SU-DHL-6 (cell line): ENCODE results near the gene PKIB.

Experiments used
- H2AFZ ChIP-seq: fragments of 200-600 bp; sonication (generic); 2 replicates; pipeline ENCODE4 v1.6.1; 2014; ENCODE audit warnings: low read depth, mild to moderate bottlenecking, moderate library complexity, mixed read lengths, antibody characterized with exemption, low read length; ENCODE audit not compliant: severe bottlenecking
- H3F3A ChIP-seq: fragments of 200-600 bp; shearing (Covaris generic); 2 replicates; pipeline ENCODE4 v1.6.0; 2016; ENCODE audit warnings: antibody characterized with exemption, mild to moderate bottlenecking; ENCODE audit not compliant: insufficient read depth
- H3K27ac ChIP-seq: fragments of 200-600 bp; sonication (generic); 2 replicates; pipeline ENCODE4 v1.5.1; 2016; ENCODE audit warnings: low read depth, mild to moderate bottlenecking, low read length, moderate library complexity, mixed read lengths
- H3K27me3 ChIP-seq: fragments of 200-600 bp; sonication (generic), shearing (Covaris generic); 2 replicates; pipeline ENCODE4 v1.6.0; 2014; ENCODE audit warnings: mild to moderate bottlenecking, low read length
- H3K36me3 ChIP-seq: fragments of 200-600 bp; sonication (generic); 2 replicates; pipeline ENCODE4 v1.6.1; 2014; ENCODE audit warnings: mild to moderate bottlenecking, low read length, mixed read lengths
- H3K4me2 ChIP-seq: fragments of 300-600, 200-600 bp; shearing (Covaris generic), sonication (generic); 2 replicates; pipeline ENCODE4 v1.6.0; 2014; ENCODE audit warnings: low read length, low read depth, mild to moderate bottlenecking; ENCODE audit not compliant: poor library complexity, severe bottlenecking
- H3K4me3 ChIP-seq: fragments of 200-600 bp; sonication (generic); 2 replicates; pipeline ENCODE4 v1.5.1; 2014; ENCODE audit warnings: antibody characterized with exemption, low read length, mild to moderate bottlenecking, mixed read lengths; ENCODE audit not compliant: insufficient read depth, poor library complexity, severe bottlenecking
- H3K79me2 ChIP-seq: fragments of 200-600 bp; sonication (generic); 2 replicates; pipeline ENCODE4 v1.6.1; 2014; ENCODE audit warnings: mild to moderate bottlenecking, low read length, moderate library complexity; ENCODE audit not compliant: insufficient read depth
- H3K9ac ChIP-seq: fragments of 200-600 bp; sonication (generic); 2 replicates; pipeline ENCODE4 v1.7.0; 2014; ENCODE audit warnings: mild to moderate bottlenecking, low read length
- H3K9me2 ChIP-seq: fragments of 200-600 bp; sonication (generic); replicated peaks from 2 replicates; pipeline ENCODE4 v1.6.1; 2014; ENCODE audit warnings: low read length; ENCODE audit not compliant: insufficient read depth
- H3K9me3 ChIP-seq: fragments of 200-600 bp; sonication (generic); 2 replicates; pipeline ENCODE4 v1.6.1; 2014; ENCODE audit warnings: low read length, mixed read lengths; ENCODE audit not compliant: insufficient read depth
- H4K20me1 ChIP-seq: fragments of 200-600 bp; sonication (generic); 2 replicates; pipeline ENCODE4 v1.6.1; 2014; ENCODE audit warnings: low read depth, mild to moderate bottlenecking, antibody characterized with exemption, low read length, moderate library complexity, mixed read lengths
- EZH2phosphoT487 ChIP-seq: fragments of 200-600 bp; sonication (generic), shearing (Covaris generic); conservative IDR thresholded peaks from 2 replicates; pipeline ENCODE4 v1.6.1; 2018; ENCODE audit warnings: mild to moderate bottlenecking, antibody characterized with exemption, low read length, moderate library complexity, mixed read lengths

PKIB gene

DNA sequence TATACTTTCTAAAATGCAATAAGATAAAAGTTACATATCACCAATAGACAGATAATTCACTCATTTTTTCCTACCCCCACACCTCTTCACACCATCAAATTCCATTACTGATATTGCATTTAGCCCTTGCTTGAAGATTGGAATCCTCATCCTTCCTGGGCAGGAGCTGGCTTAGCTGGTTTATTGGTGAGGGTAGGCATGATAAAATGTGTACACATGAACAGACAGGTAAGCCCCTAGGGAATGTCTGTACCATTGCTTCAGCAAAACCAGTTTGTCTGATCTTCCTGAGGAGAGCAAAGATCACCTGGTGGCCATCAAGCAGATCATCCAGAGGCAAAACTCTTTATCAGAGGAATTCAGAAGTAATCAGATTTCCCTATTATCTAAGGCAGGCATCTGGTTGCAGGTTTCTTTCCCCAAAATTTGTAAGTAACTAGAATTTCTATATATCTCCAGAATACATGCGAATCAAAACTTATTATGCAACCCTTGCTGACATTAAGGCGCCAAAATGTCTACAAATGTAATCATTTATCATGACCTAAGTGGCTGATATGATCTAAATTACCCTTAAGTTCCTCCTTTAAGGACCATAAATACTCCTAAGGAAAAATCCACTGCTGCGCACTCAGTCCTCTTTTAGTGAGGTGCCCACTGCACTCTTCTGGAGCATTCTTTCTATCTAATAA, 162.7 kb downstream of the PKIB start:
- H3K79me2 ChIP-seq: no peaks in the 10 kb centered on the region
- no peaks in the 10 kb centered on the region for H3K36me3 ChIP-seq
- H3K9ac ChIP-seq: no peak overlapping the region
- no peak overlapping the region for H3K27ac ChIP-seq
- H3K4me3 ChIP-seq: no peak overlapping the region
- H4K20me1 ChIP-seq: no peaks in the 10 kb centered on the region
- H2AFZ ChIP-seq: no peak overlapping the region
- H3F3A ChIP-seq: no peaks in the 10 kb centered on the region
- H3K9me3 ChIP-seq: no peaks in the 10 kb centered on the region
- no peak for TF ChIP-seq EZH2phosphoT487
- H3K9me2 ChIP-seq: no peaks in the 10 kb centered on the region
- no peak overlapping the region for H3K4me2 ChIP-seq
- no peaks in the 10 kb centered on the region for H3K27me3 ChIP-seq
